SK-N-SH treated with all-trans-retinoic acid at 6 μM for 48 hours (cell line): Measurements from ENCODE around the gene EPB41.

Experiments
- ATAC-seq: fragments of 200-7000 bp; cut with Tn5 transposase; 3 replicates; pipeline ENCODE4 v1.9.1; 2020; ENCODE audit warnings: mild to moderate bottlenecking, moderate library complexity
- ARNTL ChIP-seq: fragments of 450-650 bp; formaldehyde crosslinking; IDR thresholded peaks from 2 replicates; pipeline ENCODE4 v1.5.0; 2020; ENCODE audit warnings: low read depth, mild to moderate bottlenecking, moderate library complexity, borderline replicate concordance
- BACH2 ChIP-seq: fragments of 250-450 bp; sonication (Bioruptor Pico); IDR thresholded peaks from 2 replicates; pipeline ENCODE4 v1.9.0; 2021; ENCODE audit warnings: mild to moderate bottlenecking, borderline replicate concordance
- CSDC2 ChIP-seq: fragments of 250-450 bp; sonication (Bioruptor Pico); IDR thresholded peaks from 2 replicates; pipeline ENCODE4 v1.5.0; 2020; ENCODE audit warnings: mild to moderate bottlenecking, moderate library complexity
- ESRRG ChIP-seq: fragments of 250-450 bp; sonication (Bioruptor Pico); IDR thresholded peaks from 2 replicates; pipeline ENCODE4 v1.6.1; 2021; ENCODE audit warnings: mild to moderate bottlenecking
- GLIS3 ChIP-seq: fragments of 250-450 bp; sonication (Bioruptor Pico); IDR thresholded peaks from 2 replicates; pipeline ENCODE4 v1.5.0; 2020; ENCODE audit warnings: mild to moderate bottlenecking, moderate library complexity
- ISL1 ChIP-seq: fragments of 250-450 bp; sonication (Bioruptor Pico); IDR thresholded peaks from 2 replicates; pipeline ENCODE4 v2.1.2; 2022; ENCODE audit warnings: mild to moderate bottlenecking, moderate library complexity
- OSR1 ChIP-seq: fragments of 250-450 bp; sonication (Bioruptor Pico); IDR thresholded peaks from 2 replicates; pipeline ENCODE4 v1.8.0; 2022; ENCODE audit warnings: moderate library complexity, mild to moderate bottlenecking, inconsistent platforms
- POU6F1 ChIP-seq: fragments of 250-450 bp; sonication (Bioruptor Pico); IDR thresholded peaks from 2 replicates; pipeline ENCODE4 v1.8.0; 2021; ENCODE audit warnings: low read depth, mild to moderate bottlenecking, moderate library complexity, borderline replicate concordance
- PPARA ChIP-seq: fragments of 250-450 bp; sonication (Bioruptor Pico); IDR thresholded peaks from 2 replicates; pipeline ENCODE4 v1.5.0; 2020; ENCODE audit warnings: mild to moderate bottlenecking, borderline replicate concordance
- RARB ChIP-seq: fragments of 250-450 bp; sonication (Bioruptor Pico); IDR thresholded peaks from 2 replicates; pipeline ENCODE4 v1.8.0; 2021; ENCODE audit warnings: mild to moderate bottlenecking, moderate library complexity
- SNAI2 ChIP-seq: fragments of 250-450 bp; sonication (Bioruptor Pico); IDR thresholded peaks from 2 replicates; pipeline ENCODE4 v1.5.0; 2020; ENCODE audit warnings: mild to moderate bottlenecking, moderate library complexity
- TCF4 ChIP-seq: fragments of 250-450 bp; sonication (Bioruptor Pico); IDR thresholded peaks from 2 replicates; pipeline ENCODE4 v1.8.0; 2021; ENCODE audit warnings: mild to moderate bottlenecking, moderate library complexity, borderline replicate concordance
- TOX ChIP-seq: fragments of 250-450 bp; sonication (Bioruptor Pico); IDR thresholded peaks from 2 replicates; pipeline ENCODE4 v1.8.0; 2021; ENCODE audit warnings: mild to moderate bottlenecking, moderate library complexity, borderline replicate concordance
- TSHZ2 ChIP-seq: fragments of 250-450 bp; sonication (Bioruptor Pico); IDR thresholded peaks from 2 replicates; pipeline ENCODE4 v1.5.0; 2020; ENCODE audit warnings: mild to moderate bottlenecking, moderate library complexity
- ZC3H10 ChIP-seq: fragments of 250-450 bp; sonication (Bioruptor Pico); IDR thresholded peaks from 2 replicates; pipeline ENCODE4 v1.5.1; 2021; ENCODE audit warnings: mild to moderate bottlenecking, moderate library complexity
- ZFP3 ChIP-seq: fragments of 250-450 bp; sonication (Bioruptor Pico); IDR thresholded peaks from 2 replicates; pipeline ENCODE4 v1.5.0; 2020; ENCODE audit warnings: mild to moderate bottlenecking, moderate library complexity
- ZFP30 ChIP-seq: fragments of 450-650 bp; formaldehyde crosslinking; IDR thresholded peaks from 2 replicates; pipeline ENCODE4 v1.5.0; 2022; ENCODE audit warnings: mild to moderate bottlenecking, moderate library complexity
- ZNF565 ChIP-seq: fragments of 450-650 bp; formaldehyde crosslinking; conservative IDR thresholded peaks from 2 replicates; pipeline ENCODE4 v1.5.0; 2020; ENCODE audit warnings: low read depth, mild to moderate bottlenecking, moderate library complexity
- ZNF70 ChIP-seq: fragments of 450-650 bp; formaldehyde crosslinking; IDR thresholded peaks from 2 replicates; pipeline ENCODE4 v1.5.0; 2020; ENCODE audit warnings: mild to moderate bottlenecking, moderate library complexity
- ZNF8 ChIP-seq: fragments of 450-650 bp; formaldehyde crosslinking; IDR thresholded peaks from 2 replicates; pipeline ENCODE4 v1.5.0; 2020; ENCODE audit warnings: mild to moderate bottlenecking, moderate library complexity
- TF ChIP-seq, protein P1 (sequence below): fragments of 250-450 bp; sonication (Bioruptor Pico); IDR thresholded peaks from 2 replicates; pipeline ENCODE4 v1.5.1; 2021; ENCODE audit warnings: mild to moderate bottlenecking, moderate library complexity

EPB41 gene

GRCh38 chr1:29121516-29121935, 207.2 kb downstream of the EPB41 start:
- no peak for ATAC-seq
- TF ChIP-seq ZNF565 (no peak), ESRRG (no peak), ZNF70 (CRISPR knock-in tag) (no peak), SNAI2 (CRISPR knock-in tag) (no peak), ZNF8 (CRISPR knock-in tag) (no peak), GLIS3 (CRISPR knock-in tag) (no peak), TSHZ2 (CRISPR knock-in tag) (no peak), BACH2 (no peak), RARB (CRISPR knock-in tag) (no peak)
- TF ChIP-seq, protein P1, sequence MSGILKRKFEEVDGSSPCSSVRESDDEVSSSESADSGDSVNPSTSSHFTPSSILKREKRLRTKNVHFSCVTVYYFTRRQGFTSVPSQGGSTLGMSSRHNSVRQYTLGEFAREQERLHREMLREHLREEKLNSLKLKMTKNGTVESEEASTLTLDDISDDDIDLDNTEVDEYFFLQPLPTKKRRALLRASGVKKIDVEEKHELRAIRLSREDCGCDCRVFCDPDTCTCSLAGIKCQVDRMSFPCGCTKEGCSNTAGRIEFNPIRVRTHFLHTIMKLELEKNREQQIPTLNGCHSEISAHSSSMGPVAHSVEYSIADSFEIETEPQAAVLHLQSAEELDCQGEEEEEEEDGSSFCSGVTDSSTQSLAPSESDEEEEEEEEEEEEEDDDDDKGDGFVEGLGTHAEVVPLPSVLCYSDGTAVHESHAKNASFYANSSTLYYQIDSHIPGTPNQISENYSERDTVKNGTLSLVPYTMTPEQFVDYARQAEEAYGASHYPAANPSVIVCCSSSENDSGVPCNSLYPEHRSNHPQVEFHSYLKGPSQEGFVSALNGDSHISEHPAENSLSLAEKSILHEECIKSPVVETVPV (CRISPR knock-in tag), result no peak
- TF ChIP-seq, all 23 proteins: peak for 0

DNA sequence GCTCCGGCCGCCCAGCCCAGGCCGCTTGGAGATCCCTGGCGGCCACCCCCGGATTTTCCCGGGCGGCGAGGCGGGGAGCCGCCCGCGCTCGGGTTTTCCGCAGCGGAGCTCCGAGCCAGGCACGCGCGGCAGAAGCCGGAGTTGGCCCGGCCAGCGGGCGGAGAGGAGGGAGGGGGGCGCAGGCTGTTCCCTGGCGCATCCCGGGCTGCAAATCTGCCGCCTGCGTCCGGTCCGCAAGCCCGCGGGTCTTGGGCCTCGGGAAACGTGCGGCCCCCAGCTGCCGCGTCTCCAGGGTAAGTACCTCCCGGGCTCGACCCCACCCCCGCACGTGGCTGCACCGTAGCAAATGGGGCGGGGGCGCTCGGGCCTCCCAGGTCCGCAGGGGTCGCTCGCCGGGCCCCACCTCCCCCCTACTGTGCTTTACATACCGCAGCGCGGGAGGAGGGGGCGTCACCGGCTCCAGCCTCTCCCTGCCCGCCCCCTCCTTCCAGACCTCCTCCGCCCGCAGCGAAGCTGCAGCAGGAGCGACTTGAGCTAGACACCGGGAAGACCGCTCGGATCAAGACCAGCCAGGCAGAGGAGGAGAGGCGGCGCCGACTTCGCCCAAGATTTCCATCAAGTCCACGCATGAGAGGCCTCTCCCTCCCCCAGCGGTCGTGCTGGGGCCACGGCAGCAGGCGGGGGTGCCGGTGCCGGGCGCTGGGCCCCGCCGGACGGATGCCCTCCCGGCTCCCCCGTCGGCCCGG, 207.7 kb downstream of the EPB41 start:
- TF ChIP-seq ARNTL (CRISPR knock-in tag), result no peak
- ATAC-seq, result 0 out of 3 replicates have a peak, but pooled peaks have one; percentile 0

GRCh38 chr1:29122682-29123052, 208.3 kb downstream of the EPB41 start:
- peak; percentile 1; the same call in 2 of the 3 replicates for ATAC-seq
- TF ChIP-seq OSR1 (CRISPR knock-in tag), result no peak
- TF ChIP-seq BACH2, result no peak
- no peak for TF ChIP-seq ARNTL (CRISPR knock-in tag)
- TF ChIP-seq ZFP3 (CRISPR knock-in tag), result no peak
- TF ChIP-seq POU6F1 (CRISPR knock-in tag), result no peak
- no peak for TF ChIP-seq ISL1 (CRISPR knock-in tag)
- TF ChIP-seq ZNF8 (CRISPR knock-in tag), result no peak
- TF ChIP-seq TSHZ2 (CRISPR knock-in tag), result no peak

- no peak for ATAC-seq
- TF ChIP-seq OSR1 (CRISPR knock-in tag), result no peak
- TF ChIP-seq, all 23 proteins: peak for 0
Observed at GRCh38 chr1:29123053-29123886, 208.9 kb downstream of the EPB41 start.

- peak; percentile 18 for ATAC-seq
- no peak for TF ChIP-seq BACH2
- no peak for TF ChIP-seq RARB (CRISPR knock-in tag)
- TF ChIP-seq ZNF70 (CRISPR knock-in tag), result no peak
- no peak for TF ChIP-seq OSR1 (CRISPR knock-in tag)
- no peak for TF ChIP-seq ISL1 (CRISPR knock-in tag)
- TF ChIP-seq POU6F1 (CRISPR knock-in tag), result no peak
- TF ChIP-seq ARNTL (CRISPR knock-in tag), result no peak
- no peak for TF ChIP-seq ZC3H10 (CRISPR knock-in tag)
- TF ChIP-seq TOX (CRISPR knock-in tag), result no peak
- TF ChIP-seq GLIS3 (CRISPR knock-in tag), result no peak
- no peak for TF ChIP-seq TCF4 (CRISPR knock-in tag)
- no peak for TF ChIP-seq CSDC2 (CRISPR knock-in tag)
- no peak for TF ChIP-seq ZNF565
- TF ChIP-seq PPARA (CRISPR knock-in tag), result no peak
- TF ChIP-seq ZFP30 (CRISPR knock-in tag), result no peak
Observed at GRCh38 chr1:29123887-29124365, 209.6 kb downstream of the EPB41 start, which contains the start of gene TMEM200B. TSS of gene TMEM200B (minus strand) at chr1:29123903. CDS start at chr1:29121828, 2,075 bp downstream.
